NCI-H748 treated with DMSO at 0.1 percent for 48 hours (cell line): ENCODE measurements around the gene GHR.

ENCODE experiments used
- DNase-seq: peaks from one replicate; lab custom pipeline; 2025; lab: John Stamatoyannopoulos, UW

Gene GHR

GRCh38 chr5:42718591-42718990, 295.4 kb downstream of the GHR start:
- no peak for DNase-seq

- DNase-seq, result no peak
These were observed 295.8 kb downstream of the GHR start for GRCh38 chr5:42719034-42719433.

GRCh38 chr5:42720251-42720650, 297.0 kb downstream of the GHR start:
- DNase-seq, result no peak

GRCh38 chr5:42721484-42721883, 298.2 kb downstream of the GHR start:
- no peak for DNase-seq

GRCh38 chr5:42734531-42735058, 311.4 kb downstream of the GHR start:
- DNase-seq, result peak; percentile 68

- no peak for DNase-seq
These were observed 317.7 kb downstream of the GHR start for GRCh38 chr5:42740920-42741319.

GRCh38 chr5:42745426-42745825, 322.2 kb downstream of the GHR start:
- DNase-seq, result peak; percentile 36

- DNase-seq, result no peak
These were observed 322.6 kb downstream of the GHR start for GRCh38 chr5:42745856-42746255.

- DNase-seq, result no peak
These were observed 325.8 kb downstream of the GHR start for GRCh38 chr5:42749020-42749419.

- no peak for DNase-seq
These were observed 327.3 kb downstream of the GHR start for GRCh38 chr5:42750507-42750906.

- DNase-seq, result no peak
These were observed 327.8 kb downstream of the GHR start for GRCh38 chr5:42751044-42751443.

- DNase-seq, result no peak
These were observed 329.9 kb downstream of the GHR start for GRCh38 chr5:42753099-42753498.

- DNase-seq, result no peak
These were observed 333.7 kb downstream of the GHR start, which contains the start of gene CCDC152 for GRCh38 chr5:42756606-42757601. TSS of gene CCDC152 (plus strand) at chr5:42756818. CDS start at chr5:42759122, 2,304 bp downstream.

- no peak for DNase-seq
These were observed 336.2 kb downstream of the GHR start for GRCh38 chr5:42759456-42759855.

GRCh38 chr5:42760426-42760825, 337.2 kb downstream of the GHR start:
- DNase-seq, result no peak

- no peak for DNase-seq
These were observed 338.6 kb downstream of the GHR start for GRCh38 chr5:42761791-42762190.

GRCh38 chr5:42767491-42768105, 344.4 kb downstream of the GHR start:
- peak; percentile 78 for DNase-seq

GRCh38 chr5:42768106-42768504, 344.9 kb downstream of the GHR start:
- no peak for DNase-seq

GRCh38 chr5:42770003-42770402, 346.8 kb downstream of the GHR start:
- no peak for DNase-seq
